ENCODE results near the gene TSPAN2. TPM values are rescaled to one million over a fixed set of nuclear protein-coding genes. Genes with fewer than 3 reads are reported as not detected.

Gene TSPAN2
- total and polyA plus RNA-seq, 2 donors (not counting 3 experiments of a cell fraction or from before 2014, with no cell fraction given): 1.5 to 5.0 TPM

DNA sequence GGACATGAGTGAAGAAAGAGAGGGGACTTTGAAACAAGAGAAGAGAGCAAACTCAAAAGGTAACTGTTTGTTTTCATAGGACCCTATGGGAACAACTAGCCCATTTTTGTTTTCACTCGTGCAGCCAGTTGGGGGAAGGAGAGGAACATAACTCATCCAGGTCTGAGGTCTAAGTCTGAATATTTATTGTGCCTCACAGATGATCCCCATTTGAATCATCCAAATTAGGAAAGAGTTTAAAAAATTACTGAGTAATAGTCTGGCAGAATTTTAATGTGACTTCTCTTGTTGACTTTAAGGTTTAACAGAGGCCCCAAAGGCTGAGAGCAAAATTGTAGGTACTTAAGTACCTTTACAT is 10.4 kb upstream of the TSPAN2 start:
- no TSS peak for BruUV-seq (replicated peaks)
- dilution Hi-C loops (cut with MboI; ENCODE audit: extremely low pct_ligation_motif_present, low sequenced_read_pairs): no loop called here

More for the DNA sequence above, 10.4 kb upstream of the TSPAN2 start:
- no peaks in the 10 kb centered on the region for H3K4me1 ChIP-seq (ENCODE audit: control insufficient read depth, extremely low read depth, insufficient read depth, low read length)
- CTCF ChIA-PET: interaction anchor here (0.9 to 1.8 kb wide), 3 partner anchors 13 to 47 kb away, joined by 4 to 8 read pairs (median 6); no protein-coding TSS in a partner anchor
- H3K9me1 ChIP-seq (replicated peaks; ENCODE audit: control insufficient read depth, extremely low read depth, insufficient read depth, low read length): no peaks in the 10 kb centered on the region
- peak overlapping the region; percentile 51 for H3K4me2 ChIP-seq (ENCODE audit: insufficient read depth, low read length)
- H4K20me1 ChIP-seq (replicated peaks; ENCODE audit: control insufficient read depth, extremely low read depth, insufficient read depth, low read length): no peaks in the 10 kb centered on the region
- H2AFZ ChIP-seq (ENCODE audit: low read depth, low read length): no peak overlapping the region
- intact Hi-C loops (cut with micrococcal nuclease): no loop called here
- no peak overlapping the region for H3K4me3 ChIP-seq (replicated peaks in 1 of 3; ENCODE audit: insufficient read depth in 1 of 3, low read depth in 1 of 3, low read length in 3 of 3)
- H3K79me2 ChIP-seq (ENCODE audit: control insufficient read depth, insufficient read depth, low read length): no peaks in the 10 kb centered on the region
- H3K27ac ChIP-seq (ENCODE audit: insufficient read depth, low read depth, low read length): no peak overlapping the region
- H3K27me3 ChIP-seq (ENCODE audit: control insufficient read depth in 2 of 2, insufficient read depth in 2 of 2, low read length in 2 of 2): peaks cover 0 to 1% of the 10 kb centered on the region in 2 experiments
- FAIRE-seq (no peak), DNase-seq (ENCODE audit: low read depth, low spot score) (no peak)
- TF ChIP-seq EZH2 (IDR thresholded peaks at IDR 0.05; ENCODE audit: borderline replicate concordance, low read depth, low read length, severe bottlenecking) (no peak), POLR2A (IDR thresholded peaks at IDR 0.05; ENCODE audit: low read depth, low read length) (no peak), GATA2 (IDR thresholded peaks at IDR 0.05; ENCODE audit: insufficient read depth, insufficient read length, low read depth, low read length) (no peak), JUN (IDR thresholded peaks at IDR 0.05; ENCODE audit: borderline replicate concordance, insufficient read depth, insufficient read length, low read depth) (no peak), FOS (IDR thresholded peaks at IDR 0.05; ENCODE audit: borderline replicate concordance, insufficient read depth, low read length) (no peak), CTCF (IDR thresholded peaks at IDR 0.05; ENCODE audit: extremely low read depth in 1 of 2, insufficient read depth in 1 of 2, low read depth in 1 of 2, low read length in 2 of 2) (no peak), POLR2AphosphoS5 (IDR thresholded peaks at IDR 0.05; ENCODE audit: insufficient read depth, low read depth, low read length) (no peak)
- no peak overlapping the region for H3K9ac ChIP-seq (replicated peaks; ENCODE audit: extremely low read depth, insufficient read depth, low read length)
- POLR2A ChIA-PET: no interaction called here
- no peaks in the 10 kb centered on the region for H3K36me3 ChIP-seq (ENCODE audit: control insufficient read depth in 2 of 2, extremely low read depth in 1 of 2, insufficient read depth in 2 of 2, low read length in 2 of 2)
- H3K9me3 ChIP-seq (replicated peaks; ENCODE audit: control insufficient read depth, insufficient read depth, low read length): no peaks in the 10 kb centered on the region

All from endothelial cell of umbilical vein (primary cell).